Midbrain (tissue), 1 donor: ENCODE measurements around the gene SORL1.

Source experiments
- DNase-seq: peaks from one replicate; lab custom pipeline; 2025; lab: John Stamatoyannopoulos, UW

The SORL1 gene

GRCh38 chr11:121535129-121535796, 83.1 kb downstream of the SORL1 start:
- DNase-seq = no peak

GRCh38 chr11:121536126-121536525, 84.0 kb downstream of the SORL1 start:
- DNase-seq = no peak

GRCh38 chr11:121538054-121538453, 85.9 kb downstream of the SORL1 start:
- DNase-seq = no peak

GRCh38 chr11:121539000-121539399, 86.9 kb downstream of the SORL1 start:
- no peak for DNase-seq

- no peak for DNase-seq
These were observed 88.5 kb downstream of the SORL1 start for GRCh38 chr11:121540627-121541026.

GRCh38 chr11:121543836-121544380, 91.8 kb downstream of the SORL1 start:
- DNase-seq = no peak

- no peak for DNase-seq
These were observed 92.8 kb downstream of the SORL1 start for GRCh38 chr11:121544956-121545355.

- DNase-seq = no peak
These were observed 95.5 kb downstream of the SORL1 start for GRCh38 chr11:121547574-121547973.

- no peak for DNase-seq
These were observed 98.3 kb downstream of the SORL1 start for GRCh38 chr11:121550247-121551030.

GRCh38 chr11:121551463-121551862, 99.3 kb downstream of the SORL1 start:
- DNase-seq = no peak

GRCh38 chr11:121552154-121552553, 100.0 kb downstream of the SORL1 start:
- DNase-seq = no peak

- DNase-seq = no peak
These were observed 100.5 kb downstream of the SORL1 start for GRCh38 chr11:121552644-121553043.

GRCh38 chr11:121553389-121553788, 101.3 kb downstream of the SORL1 start:
- DNase-seq = no peak

- DNase-seq = no peak
These were observed 101.7 kb downstream of the SORL1 start for GRCh38 chr11:121553806-121554205.

GRCh38 chr11:121554552-121554951, 102.4 kb downstream of the SORL1 start:
- DNase-seq = no peak

- DNase-seq = no peak
These were observed 103.0 kb downstream of the SORL1 start for GRCh38 chr11:121555121-121555520.

- no peak for DNase-seq
These were observed 104.8 kb downstream of the SORL1 start for GRCh38 chr11:121556937-121557336.

- DNase-seq = no peak
These were observed 105.2 kb downstream of the SORL1 start for GRCh38 chr11:121557348-121557747.

GRCh38 chr11:121559606-121560200, 107.6 kb downstream of the SORL1 start:
- DNase-seq = no peak

- no peak for DNase-seq
These were observed 108.1 kb downstream of the SORL1 start for GRCh38 chr11:121560236-121560635.

GRCh38 chr11:121561240-121561639, 109.1 kb downstream of the SORL1 start:
- no peak for DNase-seq

GRCh38 chr11:121561716-121562115, 109.6 kb downstream of the SORL1 start:
- DNase-seq = no peak

- no peak for DNase-seq
These were observed 110.9 kb downstream of the SORL1 start for GRCh38 chr11:121563003-121563402.
